Neuronal stem cell (in vitro differentiated cells): ENCODE measurements around the gene CAMK1D.

Experiments
- DNase-seq: peaks from one replicate; pipeline ENCODE4 v3.0.0-alpha.2; 2013; ENCODE audit warnings: low spot score
- H2AFZ ChIP-seq: one replicate; pipeline ENCODE4 v1.6.1; 2013; ENCODE audit warnings: mild to moderate bottlenecking, low read length, inconsistent platforms
- H2AK5ac ChIP-seq: 2 replicates; pipeline ENCODE4 v1.6.1; 2013; ENCODE audit warnings: low read depth, mild to moderate bottlenecking, inconsistent platforms, low read length, moderate library complexity, mixed read lengths
- H2BK120ac ChIP-seq: 2 replicates; pipeline ENCODE4 v1.6.1; 2013; ENCODE audit warnings: low read depth, mild to moderate bottlenecking, inconsistent platforms, low read length, moderate library complexity, mixed read lengths
- H2BK12ac ChIP-seq: one replicate; pipeline ENCODE4 v1.6.1; 2013; ENCODE audit warnings: low read length, inconsistent platforms
- H2BK15ac ChIP-seq: 2 replicates; pipeline ENCODE4 v1.6.1; 2013; ENCODE audit warnings: mild to moderate bottlenecking, low read length, inconsistent platforms, mixed read lengths
- H2BK5ac ChIP-seq: one replicate; pipeline ENCODE4 v1.6.1; 2013; ENCODE audit warnings: inconsistent platforms, mild to moderate bottlenecking, low read length, moderate library complexity
- H3K14ac ChIP-seq: one replicate; pipeline ENCODE4 v1.6.1; 2013; ENCODE audit warnings: low read length, inconsistent platforms
- H3K18ac ChIP-seq: 2 replicates; pipeline ENCODE4 v1.6.1; 2013; ENCODE audit warnings: low read length, inconsistent platforms
- H3K23ac ChIP-seq: 2 replicates; pipeline ENCODE4 v1.6.1; 2013; ENCODE audit warnings: low read depth, mild to moderate bottlenecking, mixed read lengths, low read length, inconsistent platforms; ENCODE audit not compliant: poor library complexity
- H3K27ac ChIP-seq: replicated peaks from 3 replicates; pipeline ENCODE4 v1.5.1; 2013; ENCODE audit warnings: low read length, inconsistent platforms
- H3K27me3 ChIP-seq, 3 experiments: 2 replicates each; pipeline ENCODE4 v1.6.1; 2013; ENCODE audit warnings: low read length in 3 of 3, mild to moderate bottlenecking in 2 of 3, inconsistent platforms in 1 of 3, low read depth in 1 of 3, mixed read lengths in 1 of 3, moderate library complexity in 1 of 3; ENCODE audit not compliant: control insufficient read depth in 3 of 3, insufficient read depth in 3 of 3
- H3K36me3 ChIP-seq, 2 donors: replicated peaks in 1 of 2; 2 replicates each; pipeline ENCODE4 v1.6.1; 2013; ENCODE audit warnings: low read length in 2 of 2; ENCODE audit not compliant: control insufficient read depth in 2 of 2, insufficient read depth in 2 of 2
- H3K4ac ChIP-seq: 2 replicates; pipeline ENCODE4 v1.6.1; 2013; ENCODE audit warnings: inconsistent platforms, mild to moderate bottlenecking, low read length, moderate library complexity
- H3K4me1 ChIP-seq, 2 donors: 1 replicate in 1 of 2; 2 replicates in 1 of 2; pipeline ENCODE4 v1.6.1; 2013; ENCODE audit warnings: low read length in 2 of 2, low read depth in 1 of 2; ENCODE audit not compliant: control insufficient read depth in 2 of 2, insufficient read depth in 1 of 2
- H3K4me2 ChIP-seq: one replicate; pipeline ENCODE4 v1.6.1; 2013; ENCODE audit warnings: mild to moderate bottlenecking, low read length, inconsistent platforms; ENCODE audit not compliant: insufficient read depth, poor library complexity, severe bottlenecking
- H3K4me3 ChIP-seq, 2 donors: 2 replicates each; pipeline ENCODE4 v1.5.1; 2013; ENCODE audit warnings: low read length in 2 of 2, mild to moderate bottlenecking in 2 of 2, inconsistent platforms in 1 of 2, moderate library complexity in 1 of 2
- H3K79me1 ChIP-seq: one replicate; pipeline ENCODE4 v1.6.1; 2013; ENCODE audit warnings: low read depth, mild to moderate bottlenecking, inconsistent platforms, low read length, moderate library complexity
- H3K9ac ChIP-seq: one replicate; pipeline ENCODE4 v1.6.1; 2013; ENCODE audit warnings: mild to moderate bottlenecking, low read depth, low read length, inconsistent platforms; ENCODE audit not compliant: poor library complexity
- H3K9me3 ChIP-seq, 2 donors: replicated peaks in 1 of 2; 2 replicates each; pipeline versions ENCODE3 to v1.6.1; 2013; ENCODE audit warnings: low read length in 2 of 2, mild to moderate bottlenecking in 2 of 2, inconsistent platforms in 1 of 2, low read depth in 1 of 2, mixed read lengths in 1 of 2, moderate library complexity in 1 of 2; ENCODE audit not compliant: control insufficient read depth in 2 of 2, insufficient read depth in 1 of 2
- H4K8ac ChIP-seq: one replicate; pipeline ENCODE4 v1.6.1; 2013; ENCODE audit warnings: low read depth, mild to moderate bottlenecking, inconsistent platforms, low read length, moderate library complexity
- H4K91ac ChIP-seq: one replicate; pipeline ENCODE4 v1.6.1; 2013; ENCODE audit warnings: low read length, low read depth, mild to moderate bottlenecking, inconsistent platforms; ENCODE audit not compliant: poor library complexity
- WGBS, 2 donors: extraction: QIAGEN DNeasy Blood & Tissue Kit; methylation state at CpG; one replicate each; pipeline ENCODE4 v1.1.7; 2013; ENCODE audit warnings: missing lambda C conversion rate in 2 of 2, mixed read lengths in 1 of 2; ENCODE audit not compliant: insufficient read length in 2 of 2, insufficient replicate concordance in 1 of 2; ENCODE audit errors: extremely low coverage in 2 of 2; 5-methylcytosine and 5-hydroxymethylcytosine counted together

Gene CAMK1D

GRCh38 chr10:12872577-12872976 lies 523.2 kb downstream of the CAMK1D start:
- no peaks in the 10 kb centered on the region for H3K79me1 ChIP-seq
- no peak overlapping the region for H3K14ac ChIP-seq
- DNase-seq = no peak
- H3K36me3 ChIP-seq = no peaks in the 10 kb centered on the region
- no peak overlapping the region for H3K4me2 ChIP-seq
- H2AK5ac ChIP-seq = no peak overlapping the region
- WGBS, 2 donors = no CpG with 5 or more reads among the region's 9 CpGs
- no peak overlapping the region for H2BK120ac ChIP-seq
- no peak overlapping the region for H2BK12ac ChIP-seq
- H4K91ac ChIP-seq = no peak overlapping the region
- H3K27me3 ChIP-seq = no peaks in the 10 kb centered on the region
- H3K27ac ChIP-seq = no peak overlapping the region
- no peak overlapping the region for H4K8ac ChIP-seq
- H3K23ac ChIP-seq = no peak overlapping the region
- H3K18ac ChIP-seq = no peak overlapping the region
- H2BK5ac ChIP-seq = no peak overlapping the region
- H3K4me3 ChIP-seq = no peak overlapping the region
- no peak overlapping the region for H3K9ac ChIP-seq
- H2BK15ac ChIP-seq = no peak overlapping the region
- H3K9me3 ChIP-seq = no peaks in the 10 kb centered on the region
- no peak overlapping the region for H2AFZ ChIP-seq
- no peak overlapping the region for H3K4ac ChIP-seq
- no peaks in the 10 kb centered on the region for H3K4me1 ChIP-seq

DNA sequence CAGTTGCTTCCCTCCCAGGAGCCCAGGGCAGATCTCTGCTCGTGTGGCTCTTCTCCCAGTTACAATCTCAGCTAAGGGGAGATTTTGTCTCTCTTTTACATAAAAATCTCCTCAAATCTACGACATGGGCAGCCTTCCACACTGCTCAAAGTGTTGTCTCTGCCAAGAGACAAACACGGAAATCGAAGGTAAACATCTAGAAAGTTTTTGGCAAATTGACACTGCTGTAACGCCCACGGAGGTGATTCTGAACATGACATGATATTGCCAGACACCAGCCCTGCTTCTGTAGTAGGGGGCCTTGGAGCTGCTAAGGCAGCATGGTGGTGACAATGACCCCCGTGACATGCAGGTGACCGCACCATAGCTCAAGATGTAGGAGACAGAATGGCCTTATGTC lies 523.8 kb downstream of the CAMK1D start:
- Histone ChIP-seq H2AK5ac (no peak overlapping the region), H3K18ac (no peak overlapping the region), H3K9ac (no peak overlapping the region), H3K9me3 (no peaks in the 10 kb centered on the region), H3K4me3 (no peak overlapping the region), H3K27me3 (no peaks in the 10 kb centered on the region), H2BK15ac (no peak overlapping the region), H3K23ac (no peak overlapping the region), H2AFZ (no peak overlapping the region), H3K27ac (no peak overlapping the region), H4K91ac (no peak overlapping the region), H3K4ac (no peak overlapping the region), H2BK5ac (no peak overlapping the region), H3K79me1 (no peaks in the 10 kb centered on the region), H3K4me1 (no peaks in the 10 kb centered on the region), H3K36me3 (no peaks in the 10 kb centered on the region), H4K8ac (no peak overlapping the region), H2BK12ac (no peak overlapping the region), H3K14ac (no peak overlapping the region), H3K4me2 (no peak overlapping the region), H2BK120ac (no peak overlapping the region)
- no peak for DNase-seq
- WGBS, 2 donors = no CpG with 5 or more reads among the region's 8 CpGs

- Histone ChIP-seq H2BK5ac (no peak overlapping the region), H2BK120ac (no peak overlapping the region), H2AK5ac (no peak overlapping the region), H3K27me3 (no peaks in the 10 kb centered on the region), H3K27ac (no peak overlapping the region), H3K9ac (no peak overlapping the region), H3K4me1 (no peaks in the 10 kb centered on the region), H3K36me3 (no peaks in the 10 kb centered on the region), H3K14ac (no peak overlapping the region), H3K4ac (no peak overlapping the region), H4K8ac (no peak overlapping the region), H3K18ac (no peak overlapping the region), H3K4me2 (no peak overlapping the region), H3K23ac (no peak overlapping the region), H3K79me1 (no peaks in the 10 kb centered on the region), H2BK15ac (no peak overlapping the region), H2BK12ac (no peak overlapping the region), H4K91ac (no peak overlapping the region), H3K9me3 (no peaks in the 10 kb centered on the region), H3K4me3 (no peak overlapping the region), H2AFZ (no peak overlapping the region)
- WGBS, 2 donors = no CpG with 5 or more reads among the region's 6 CpGs
- DNase-seq = no peak
These were observed 525.2 kb downstream of the CAMK1D start for GRCh38 chr10:12874501-12874900.

GRCh38 chr10:12875100-12875499 lies 525.8 kb downstream of the CAMK1D start:
- Histone ChIP-seq H3K79me1 (no peaks in the 10 kb centered on the region), H3K4ac (no peak overlapping the region)

More at GRCh38 chr10:12875100-12875499, 525.8 kb downstream of the CAMK1D start:
- Histone ChIP-seq H2BK12ac (no peak overlapping the region), H3K4me2 (no peak overlapping the region), H2BK120ac (no peak overlapping the region), H2AK5ac (no peak overlapping the region), H3K18ac (no peak overlapping the region), H2AFZ (no peak overlapping the region), H3K9me3 (no peaks in the 10 kb centered on the region), H2BK15ac (no peak overlapping the region), H3K27me3 (no peaks in the 10 kb centered on the region), H3K4me3 (no peak overlapping the region), H3K27ac (no peak overlapping the region), H4K91ac (no peak overlapping the region), H3K14ac (no peak overlapping the region), H2BK5ac (no peak overlapping the region), H3K9ac (no peak overlapping the region), H3K4me1 (no peaks in the 10 kb centered on the region), H3K23ac (no peak overlapping the region), H3K36me3 (no peaks in the 10 kb centered on the region), H4K8ac (no peak overlapping the region)
- WGBS, 2 donors = no CpG with 5 or more reads among the region's 5 CpGs
- DNase-seq = no peak
